ENCODE measurements around the gene CSF3R.

DNA sequence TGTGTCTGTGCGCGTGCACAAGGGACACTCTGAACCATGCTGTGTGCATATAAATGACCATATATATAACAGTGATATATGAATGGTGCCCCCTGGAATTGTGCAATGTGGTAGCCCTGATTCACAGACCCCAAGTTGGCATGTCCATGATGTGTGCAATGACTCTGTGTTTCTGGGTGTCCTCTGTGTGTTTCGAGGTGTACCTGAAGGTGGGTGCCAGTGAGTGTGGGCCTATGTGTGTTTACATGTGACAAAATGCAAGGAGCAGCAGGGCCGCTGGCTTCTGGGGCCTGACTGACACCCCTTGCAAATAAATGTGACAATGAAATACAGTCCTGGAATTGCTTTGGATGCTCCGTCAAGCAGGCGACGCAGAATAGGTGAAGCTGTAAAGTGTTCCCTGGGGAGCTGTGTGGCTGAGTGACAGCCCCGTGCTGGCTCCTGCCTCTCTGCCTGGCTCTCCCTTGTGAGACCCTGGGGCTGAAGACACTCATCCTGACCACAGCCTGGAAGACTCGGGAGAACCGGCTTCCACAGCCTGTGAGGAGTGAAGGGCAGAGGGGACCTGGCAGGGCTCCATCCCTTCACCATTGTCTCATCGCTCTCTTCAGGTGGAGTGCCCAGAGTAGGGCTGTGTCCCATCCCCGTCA lies 38.2 kb upstream of the CSF3R start:
- TF ChIP-seq, protein P1, sequence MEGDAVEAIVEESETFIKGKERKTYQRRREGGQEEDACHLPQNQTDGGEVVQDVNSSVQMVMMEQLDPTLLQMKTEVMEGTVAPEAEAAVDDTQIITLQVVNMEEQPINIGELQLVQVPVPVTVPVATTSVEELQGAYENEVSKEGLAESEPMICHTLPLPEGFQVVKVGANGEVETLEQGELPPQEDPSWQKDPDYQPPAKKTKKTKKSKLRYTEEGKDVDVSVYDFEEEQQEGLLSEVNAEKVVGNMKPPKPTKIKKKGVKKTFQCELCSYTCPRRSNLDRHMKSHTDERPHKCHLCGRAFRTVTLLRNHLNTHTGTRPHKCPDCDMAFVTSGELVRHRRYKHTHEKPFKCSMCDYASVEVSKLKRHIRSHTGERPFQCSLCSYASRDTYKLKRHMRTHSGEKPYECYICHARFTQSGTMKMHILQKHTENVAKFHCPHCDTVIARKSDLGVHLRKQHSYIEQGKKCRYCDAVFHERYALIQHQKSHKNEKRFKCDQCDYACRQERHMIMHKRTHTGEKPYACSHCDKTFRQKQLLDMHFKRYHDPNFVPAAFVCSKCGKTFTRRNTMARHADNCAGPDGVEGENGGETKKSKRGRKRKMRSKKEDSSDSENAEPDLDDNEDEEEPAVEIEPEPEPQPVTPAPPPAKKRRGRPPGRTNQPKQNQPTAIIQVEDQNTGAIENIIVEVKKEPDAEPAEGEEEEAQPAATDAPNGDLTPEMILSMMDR (IDR thresholded peaks at IDR 0.05; ENCODE audit: low read depth, low read length, poor library complexity, severe bottlenecking): no peak
- no peak for TF ChIP-seq EZH2phosphoT487 (IDR thresholded peaks at IDR 0.05; ENCODE audit: borderline replicate concordance, low read length)
